Esophagus squamous epithelium (tissue), 4 donors: ENCODE measurements around the gene CDKN2A.

ENCODE experiments used
- POLR2A ChIP-seq, 4 donors: fragments of 450-650 bp; IDR thresholded peaks; one replicate each; pipeline ENCODE4 v1.6.1; 2017; ENCODE audit warnings: antibody characterized with exemption in 4 of 4, mild to moderate bottlenecking in 4 of 4, moderate library complexity in 3 of 4
- TF ChIP-seq, protein P1 (sequence below), 6 experiments: fragments of 450-650 bp in 4 of 6; fragments of 200-600 bp in 2 of 6; sonication (generic) in 2 of 6; IDR thresholded peaks; one replicate each; pipeline ENCODE4 v1.5.1; 2016 to 2019; ENCODE audit warnings: antibody characterized with exemption in 6 of 6, mild to moderate bottlenecking in 4 of 6, moderate library complexity in 4 of 6

DNA sequence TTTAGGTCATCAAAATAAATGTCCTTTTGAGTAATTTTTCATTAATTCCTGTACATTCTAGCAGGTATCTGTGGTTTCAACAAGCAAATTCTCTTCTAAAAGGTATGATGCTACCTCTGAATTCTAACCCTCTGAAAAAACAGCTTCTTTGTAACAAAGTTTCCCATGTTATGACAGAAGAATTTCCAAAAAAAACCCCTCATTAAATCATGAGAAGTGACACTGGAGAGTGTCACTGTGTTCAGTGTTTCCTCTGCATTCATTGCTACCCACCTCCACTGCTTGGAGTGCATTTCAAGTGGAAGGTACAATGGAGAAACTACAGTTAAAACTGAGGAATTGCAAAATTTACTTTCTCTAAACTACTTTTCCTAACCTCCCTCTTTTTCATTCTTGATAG, 10.1 kb downstream of the CDKN2A start:
- TF ChIP-seq, protein P1, sequence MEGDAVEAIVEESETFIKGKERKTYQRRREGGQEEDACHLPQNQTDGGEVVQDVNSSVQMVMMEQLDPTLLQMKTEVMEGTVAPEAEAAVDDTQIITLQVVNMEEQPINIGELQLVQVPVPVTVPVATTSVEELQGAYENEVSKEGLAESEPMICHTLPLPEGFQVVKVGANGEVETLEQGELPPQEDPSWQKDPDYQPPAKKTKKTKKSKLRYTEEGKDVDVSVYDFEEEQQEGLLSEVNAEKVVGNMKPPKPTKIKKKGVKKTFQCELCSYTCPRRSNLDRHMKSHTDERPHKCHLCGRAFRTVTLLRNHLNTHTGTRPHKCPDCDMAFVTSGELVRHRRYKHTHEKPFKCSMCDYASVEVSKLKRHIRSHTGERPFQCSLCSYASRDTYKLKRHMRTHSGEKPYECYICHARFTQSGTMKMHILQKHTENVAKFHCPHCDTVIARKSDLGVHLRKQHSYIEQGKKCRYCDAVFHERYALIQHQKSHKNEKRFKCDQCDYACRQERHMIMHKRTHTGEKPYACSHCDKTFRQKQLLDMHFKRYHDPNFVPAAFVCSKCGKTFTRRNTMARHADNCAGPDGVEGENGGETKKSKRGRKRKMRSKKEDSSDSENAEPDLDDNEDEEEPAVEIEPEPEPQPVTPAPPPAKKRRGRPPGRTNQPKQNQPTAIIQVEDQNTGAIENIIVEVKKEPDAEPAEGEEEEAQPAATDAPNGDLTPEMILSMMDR (IDR thresholded peaks at IDR 0.05): no peak
- TF ChIP-seq POLR2A (IDR thresholded peaks at IDR 0.05): no peak
